Stomach (tissue), 9 donors: ENCODE results near the gene RBFOX1. TPM values are rescaled to one million over a fixed set of nuclear protein-coding genes. Genes with fewer than 3 reads are reported as not detected.

Source experiments
- DNase-seq, 2 donors: peaks; one replicate each; pipeline versions ENCODE4 v3.0.0 to v3.0.0-alpha.2; 2013 to 2019
- H3K27ac ChIP-seq, 5 donors: fragments of 200-600 bp in 4 of 5; sonication (generic) in 4 of 5; one replicate each; pipeline ENCODE4 v1.5.1; 2013 to 2019; ENCODE audit warnings: mild to moderate bottlenecking in 1 of 5, moderate library complexity in 1 of 5
- H3K27me3 ChIP-seq, 3 donors: fragments of 200-600 bp; sonication (generic); one replicate each; pipeline ENCODE4 v1.5.1; 2017 to 2019; ENCODE audit warnings: mixed run types in 1 of 3
- H3K36me3 ChIP-seq, 4 donors: fragments of 200-600 bp; sonication (generic); 1 replicate in 3 of 4; 2 replicates in 1 of 4; pipeline ENCODE4 v1.5.1; 2016 to 2019
- H3K4me1 ChIP-seq, 4 donors: fragments of 200-600 bp; sonication (generic); one replicate each; pipeline ENCODE4 v1.5.1; 2016 to 2019
- H3K4me3 ChIP-seq, 4 donors: fragments of 200-600 bp; sonication (generic) in 3 of 4; one replicate each; pipeline ENCODE4 v1.5.1; 2016 to 2019; ENCODE audit warnings: mild to moderate bottlenecking in 1 of 4
- H3K9me3 ChIP-seq, 4 donors: fragments of 200-600 bp; sonication (generic); one replicate each; pipeline ENCODE4 v1.5.1; 2016 to 2019
- CTCF ChIP-seq, 7 experiments: fragments of 450-650 bp in 4 of 7; fragments of 200-600 bp in 3 of 7; sonication (generic) in 3 of 7; IDR thresholded peaks; one replicate each; pipeline ENCODE4 v1.5.1; 2016 to 2019; ENCODE audit warnings: antibody characterized with exemption in 7 of 7, control low read depth in 2 of 7, mild to moderate bottlenecking in 1 of 7
- EP300 ChIP-seq: sonication (generic); formaldehyde crosslinking; IDR thresholded peaks from one replicate; pipeline ENCODE4 v1.6.1; 2017; ENCODE audit warnings: antibody characterized with exemption
- POLR2A ChIP-seq, 4 donors: fragments of 450-650 bp; IDR thresholded peaks; one replicate each; pipeline ENCODE4 v1.6.1; 2016; ENCODE audit warnings: antibody characterized with exemption in 4 of 4, control low read depth in 2 of 4, mild to moderate bottlenecking in 1 of 4, moderate library complexity in 1 of 4
- POLR2AphosphoS5 ChIP-seq, 3 donors: sonication (generic); formaldehyde crosslinking; IDR thresholded peaks; one replicate each; pipeline ENCODE4 v1.6.1; 2016; ENCODE audit warnings: antibody characterized with exemption in 3 of 3
- WGBS, 5 donors: extraction: QIAGEN DNeasy Blood & Tissue Kit in 3 of 5; methylation state at CpG; one replicate each; pipeline versions ENCODE4 v1.1.5 to v1.1.7; 2013 to 2018; 5-methylcytosine and 5-hydroxymethylcytosine counted together
- intact Hi-C: fragments of 100-400 bp; cut with DNase I; formaldehyde crosslinking; loops from one replicate; pipeline ENCODE4 v1.15.1; 2023; ENCODE audit warnings: low total_unique reads
- polyA plus RNA-seq, 3 donors: library from polyadenylated mRNA; stranded (reverse); fragments of 200-250 nt; gene quantifications; one replicate each; pipeline ENCODE4 v1.2.3, GENCODE V29; 2013
- total RNA-seq, 5 donors: library from RNA; depleted of rRNA; stranded (reverse); fragments of >200 nt; gene quantifications; one replicate each; pipeline versions ENCODE4 v1.1.0 to v1.2.3, GENCODE V29; 2014 to 2016
- donor health status: healthy with polysubstance abuse.
- donor health status: Bipolar disorder and iron deficiency.
- donor health status: healthy.

The RBFOX1 gene
- total and polyA plus RNA-seq, 8 donors: 0.03 to 20.9 (median 0.35) TPM; not detected in 4

GRCh38 chr16:7350806-7351205, 18.2 kb downstream of the RBFOX1 start:
- TF ChIP-seq CTCF (IDR thresholded peaks at IDR 0.05) (no peak), POLR2AphosphoS5 (IDR thresholded peaks at IDR 0.05) (no peak), POLR2A (IDR thresholded peaks at IDR 0.05) (no peak), EP300 (no peak)
- no peak for DNase-seq
- intact Hi-C loops: no loop called here
- no peaks in the 10 kb centered on the region for H3K27me3 ChIP-seq
- WGBS, 5 donors: 81 to 90% (median 86%) methylated on average over 2 of the region's 2 CpGs
- no peak overlapping the region for H3K27ac ChIP-seq
- H3K36me3 ChIP-seq: no peaks in the 10 kb centered on the region
- no peak overlapping the region for H3K4me3 ChIP-seq
- no peaks in the 10 kb centered on the region for H3K9me3 ChIP-seq
- H3K4me1 ChIP-seq: no peaks in the 10 kb centered on the region

- Histone ChIP-seq H3K27me3 (no peaks in the 10 kb centered on the region), H3K27ac (no peak overlapping the region), H3K9me3 (no peaks in the 10 kb centered on the region), H3K4me3 (no peak overlapping the region), H3K4me1 (no peaks in the 10 kb centered on the region), H3K36me3 (no peaks in the 10 kb centered on the region)
- no peak for DNase-seq
- WGBS, 5 donors: 66 to 77% (median 75%) methylated on average over 11 of the region's 11 CpGs
- intact Hi-C loops: no loop called here
- TF ChIP-seq POLR2AphosphoS5 (IDR thresholded peaks at IDR 0.05): no peak
Observed at GRCh38 chr16:7351610-7352510, 19.2 kb downstream of the RBFOX1 start.

- intact Hi-C loops: no loop called here
- Histone ChIP-seq H3K4me1 (no peaks in the 10 kb centered on the region), H3K27me3 (no peaks in the 10 kb centered on the region), H3K4me3 (no peak overlapping the region), H3K27ac (no peak overlapping the region), H3K36me3 (no peaks in the 10 kb centered on the region), H3K9me3 (no peaks in the 10 kb centered on the region)
- no peak for TF ChIP-seq EP300
- TF ChIP-seq POLR2AphosphoS5 (IDR thresholded peaks at IDR 0.05): no peak
- TF ChIP-seq POLR2A (IDR thresholded peaks at IDR 0.05): no peak
- TF ChIP-seq CTCF (IDR thresholded peaks at IDR 0.05): no peak
- no peak for DNase-seq
- WGBS, 5 donors: 64 to 77% (median 77%) methylated on average over 5 of the region's 5 CpGs
Observed at GRCh38 chr16:7355758-7356157, 23.1 kb downstream of the RBFOX1 start.

GRCh38 chr16:7361416-7362129, 28.9 kb downstream of the RBFOX1 start:
- H3K27ac ChIP-seq: no peak overlapping the region
- DNase-seq: no peak
- intact Hi-C loops: no loop called here

More at GRCh38 chr16:7361416-7362129, 28.9 kb downstream of the RBFOX1 start:
- Histone ChIP-seq H3K36me3 (no peaks in the 10 kb centered on the region), H3K27me3 (no peaks in the 10 kb centered on the region), H3K4me3 (no peak overlapping the region), H3K9me3 (no peaks in the 10 kb centered on the region), H3K4me1 (peaks cover 0 to 12% (median 6%) of the 10 kb centered on the region in 4 donors)
- WGBS, 5 donors: 78 to 85% (median 83%) methylated on average over 10 of the region's 10 CpGs
- TF ChIP-seq CTCF (IDR thresholded peaks at IDR 0.05): no peak
- TF ChIP-seq EP300: no peak
- TF ChIP-seq POLR2AphosphoS5 (IDR thresholded peaks at IDR 0.05): no peak
- no peak for TF ChIP-seq POLR2A (IDR thresholded peaks at IDR 0.05)
